ENCODE data around the gene ORC4. TPM values are rescaled to one million over a fixed set of nuclear protein-coding genes. Genes with fewer than 3 reads are reported as not detected.
A peak's percentile ranks its signal among the peaks of the same experiment; 100 is the strongest.
"Not testable (repeated sequence)": the region's sequence is repeated elsewhere in the genome, so short reads cannot be mapped to it uniquely, and the experiment has no call there.

The ORC4 gene
- polyA plus RNA-seq, 1 donor, result 46.9 TPM

- no peak overlapping the region for H3K4me3 ChIP-seq (ENCODE audit: low read length)
- H3K9me3 ChIP-seq (ENCODE audit: control insufficient read depth, low read depth, low read length), result peaks cover 12% of the 10 kb centered on the region
- 100% methylated on average over 1 of the region's 4 CpGs for WGBS (ENCODE audit: insufficient coverage, low lambda C conversion rate)
- H3K4me1 ChIP-seq (ENCODE audit: control insufficient read depth, insufficient read depth, low read length), result no peaks in the 10 kb centered on the region
- no peaks in the 10 kb centered on the region for H3K27me3 ChIP-seq (ENCODE audit: control insufficient read depth, insufficient read depth, low read length)
- DNase-seq, result no peak
- H3K36me3 ChIP-seq (ENCODE audit: control insufficient read depth, insufficient read depth, low read length), result peaks cover 7% of the 10 kb centered on the region
- H3K27ac ChIP-seq (ENCODE audit: low read length), result no peak overlapping the region
Observed at GRCh38 chr2:147998203-147998602, 22.3 kb downstream of the ORC4 start.

GRCh38 chr2:147996828-147997227 is 23.7 kb downstream of the ORC4 start:
- Histone ChIP-seq H3K4me1 (ENCODE audit: control insufficient read depth, insufficient read depth, low read length) (no peaks in the 10 kb centered on the region), H3K4me3 (ENCODE audit: low read length) (no peak overlapping the region), H3K27me3 (ENCODE audit: control insufficient read depth, insufficient read depth, low read length) (no peaks in the 10 kb centered on the region), H3K27ac (ENCODE audit: low read length) (no peak overlapping the region), H3K9me3 (ENCODE audit: control insufficient read depth, low read depth, low read length) (peaks cover 8% of the 10 kb centered on the region), H3K36me3 (ENCODE audit: control insufficient read depth, insufficient read depth, low read length) (peaks cover 7% of the 10 kb centered on the region)
- no peak for DNase-seq

GRCh38 chr2:147994965-147995364 is 25.6 kb downstream of the ORC4 start:
- not testable (repeated sequence) for DNase-seq; H3K4me1 ChIP-seq (ENCODE audit: control insufficient read depth, insufficient read depth, low read length); H3K36me3 ChIP-seq (ENCODE audit: control insufficient read depth, insufficient read depth, low read length); H3K27ac ChIP-seq (ENCODE audit: low read length); H3K27me3 ChIP-seq (ENCODE audit: control insufficient read depth, insufficient read depth, low read length); H3K4me3 ChIP-seq (ENCODE audit: low read length); H3K9me3 ChIP-seq (ENCODE audit: control insufficient read depth, low read depth, low read length)
- WGBS (ENCODE audit: insufficient coverage, low lambda C conversion rate), result no CpG with 5 or more reads among the region's 7 CpGs

GRCh38 chr2:147989809-147990403 is 30.6 kb downstream of the ORC4 start:
- Histone ChIP-seq H3K27me3 (ENCODE audit: control insufficient read depth, insufficient read depth, low read length) (no peaks in the 10 kb centered on the region), H3K9me3 (ENCODE audit: control insufficient read depth, low read depth, low read length) (peaks cover 2% of the 10 kb centered on the region), H3K4me3 (ENCODE audit: low read length) (no peak overlapping the region), H3K4me1 (ENCODE audit: control insufficient read depth, insufficient read depth, low read length) (no peaks in the 10 kb centered on the region), H3K36me3 (ENCODE audit: control insufficient read depth, insufficient read depth, low read length) (no peaks in the 10 kb centered on the region), H3K27ac (ENCODE audit: low read length) (no peak overlapping the region)
- DNase-seq, result peak; percentile 4 to 11
- 82% methylated on average over 2 of the region's 4 CpGs for WGBS (ENCODE audit: insufficient coverage, low lambda C conversion rate)

- Histone ChIP-seq H3K9me3 (ENCODE audit: control insufficient read depth, low read depth, low read length) (no peaks in the 10 kb centered on the region), H3K4me3 (ENCODE audit: low read length) (no peak overlapping the region), H3K4me1 (ENCODE audit: control insufficient read depth, insufficient read depth, low read length) (no peaks in the 10 kb centered on the region), H3K27me3 (ENCODE audit: control insufficient read depth, insufficient read depth, low read length) (no peaks in the 10 kb centered on the region), H3K27ac (ENCODE audit: low read length) (no peak overlapping the region), H3K36me3 (ENCODE audit: control insufficient read depth, insufficient read depth, low read length) (no peaks in the 10 kb centered on the region)
- no peak for DNase-seq
- no CpG with 5 or more reads among the region's 3 CpGs for WGBS (ENCODE audit: insufficient coverage, low lambda C conversion rate)
Observed at GRCh38 chr2:147989102-147989501, 31.4 kb downstream of the ORC4 start.

- Histone ChIP-seq H3K9me3 (ENCODE audit: control insufficient read depth, low read depth, low read length) (no peaks in the 10 kb centered on the region), H3K36me3 (ENCODE audit: control insufficient read depth, insufficient read depth, low read length) (no peaks in the 10 kb centered on the region), H3K27me3 (ENCODE audit: control insufficient read depth, insufficient read depth, low read length) (no peaks in the 10 kb centered on the region), H3K27ac (ENCODE audit: low read length) (no peak overlapping the region), H3K4me1 (ENCODE audit: control insufficient read depth, insufficient read depth, low read length) (no peaks in the 10 kb centered on the region), H3K4me3 (ENCODE audit: low read length) (no peak overlapping the region)
- DNase-seq, result no peak
- 92% methylated on average over 2 of the region's 5 CpGs for whole genome bisulfite sequencing (ENCODE audit: insufficient coverage, low lambda C conversion rate)
Observed at GRCh38 chr2:147980940-147981528, 39.5 kb downstream of the ORC4 start.

GRCh38 chr2:147977679-147978078 is 42.9 kb downstream of the ORC4 start:
- WGBS (ENCODE audit: insufficient coverage, low lambda C conversion rate), result no CpG with 5 or more reads among the region's 3 CpGs
- H3K27me3 ChIP-seq (ENCODE audit: control insufficient read depth, insufficient read depth, low read length), result no peaks in the 10 kb centered on the region
- peaks cover 2% of the 10 kb centered on the region for H3K36me3 ChIP-seq (ENCODE audit: control insufficient read depth, insufficient read depth, low read length)

GRCh38 chr2:147976102-147976501 is 44.4 kb downstream of the ORC4 start:
- DNase-seq, result no peak

More at GRCh38 chr2:147977679-147978078, 42.9 kb downstream of the ORC4 start:
- DNase-seq, result no peak
- H3K9me3 ChIP-seq (ENCODE audit: control insufficient read depth, low read depth, low read length), result no peaks in the 10 kb centered on the region
- H3K4me3 ChIP-seq (ENCODE audit: low read length), result no peak overlapping the region
- no peak overlapping the region for H3K27ac ChIP-seq (ENCODE audit: low read length)
- H3K4me1 ChIP-seq (ENCODE audit: control insufficient read depth, insufficient read depth, low read length), result no peaks in the 10 kb centered on the region

GRCh38 chr2:147968571-147968970 is 52.0 kb downstream of the ORC4 start:
- no peak for DNase-seq
- peaks cover 27% of the 10 kb centered on the region for H3K9me3 ChIP-seq (ENCODE audit: control insufficient read depth, low read depth, low read length)
- no CpG with 5 or more reads among the region's 2 CpGs for WGBS (ENCODE audit: insufficient coverage, low lambda C conversion rate)
- no peak overlapping the region for H3K27ac ChIP-seq (ENCODE audit: low read length)
- no peaks in the 10 kb centered on the region for H3K27me3 ChIP-seq (ENCODE audit: control insufficient read depth, insufficient read depth, low read length)
- H3K4me3 ChIP-seq (ENCODE audit: low read length), result no peak overlapping the region
- peaks cover 12% of the 10 kb centered on the region for H3K36me3 ChIP-seq (ENCODE audit: control insufficient read depth, insufficient read depth, low read length)
- H3K4me1 ChIP-seq (ENCODE audit: control insufficient read depth, insufficient read depth, low read length), result no peaks in the 10 kb centered on the region

More at GRCh38 chr2:147976102-147976501, 44.4 kb downstream of the ORC4 start:
- WGBS (ENCODE audit: insufficient coverage, low lambda C conversion rate), result 100% methylated on average over 1 of the region's 2 CpGs
- Histone ChIP-seq H3K36me3 (ENCODE audit: control insufficient read depth, insufficient read depth, low read length) (peaks cover 2% of the 10 kb centered on the region), H3K4me1 (ENCODE audit: control insufficient read depth, insufficient read depth, low read length) (no peaks in the 10 kb centered on the region), H3K4me3 (ENCODE audit: low read length) (no peak overlapping the region), H3K9me3 (ENCODE audit: control insufficient read depth, low read depth, low read length) (no peaks in the 10 kb centered on the region), H3K27me3 (ENCODE audit: control insufficient read depth, insufficient read depth, low read length) (no peaks in the 10 kb centered on the region), H3K27ac (ENCODE audit: low read length) (no peak overlapping the region)

- DNase-seq, result no peak
- H3K4me3 ChIP-seq (ENCODE audit: low read length), result no peak overlapping the region
- no peak overlapping the region for H3K27ac ChIP-seq (ENCODE audit: low read length)
- peaks cover 16% of the 10 kb centered on the region for H3K36me3 ChIP-seq (ENCODE audit: control insufficient read depth, insufficient read depth, low read length)
- H3K9me3 ChIP-seq (ENCODE audit: control insufficient read depth, low read depth, low read length), result no peaks in the 10 kb centered on the region
- H3K4me1 ChIP-seq (ENCODE audit: control insufficient read depth, insufficient read depth, low read length), result no peaks in the 10 kb centered on the region
- H3K27me3 ChIP-seq (ENCODE audit: control insufficient read depth, insufficient read depth, low read length), result no peaks in the 10 kb centered on the region
Observed at GRCh38 chr2:147952118-147952517, 68.4 kb downstream of the ORC4 start.

GRCh38 chr2:147945660-147946059 is 74.9 kb downstream of the ORC4 start:
- peaks cover 8% of the 10 kb centered on the region for H3K36me3 ChIP-seq (ENCODE audit: control insufficient read depth, insufficient read depth, low read length)
- H3K4me3 ChIP-seq (ENCODE audit: low read length), result no peak overlapping the region
- H3K9me3 ChIP-seq (ENCODE audit: control insufficient read depth, low read depth, low read length), result no peaks in the 10 kb centered on the region
- no peak for DNase-seq
- H3K27ac ChIP-seq (ENCODE audit: low read length), result no peak overlapping the region
- no CpG with 5 or more reads among the region's 1 CpG for WGBS (ENCODE audit: insufficient coverage, low lambda C conversion rate)
- H3K27me3 ChIP-seq (ENCODE audit: control insufficient read depth, insufficient read depth, low read length), result no peaks in the 10 kb centered on the region
- no peaks in the 10 kb centered on the region for H3K4me1 ChIP-seq (ENCODE audit: control insufficient read depth, insufficient read depth, low read length)

Measured in large intestine (tissue), 3 donors.